Parathyroid adenoma (tissue), 2 donors: Measurements from ENCODE around the gene ADAMTSL2.

ENCODE experiments used
- H2AFZ ChIP-seq: fragments of 300-600 bp; sonication (generic); one replicate; pipeline ENCODE4 v1.7.0; 2017; ENCODE audit warnings: antibody characterized with exemption, mild to moderate bottlenecking
- H3K27ac ChIP-seq: fragments of 300-600 bp; sonication (generic); one replicate; pipeline ENCODE4 v1.7.0; 2017
- H3K27me3 ChIP-seq: fragments of 300-600 bp; sonication (generic); one replicate; pipeline ENCODE4 v1.7.0; 2017; ENCODE audit warnings: low read length; ENCODE audit not compliant: control insufficient read depth, insufficient read depth
- H3K36me3 ChIP-seq: fragments of 300-600 bp; sonication (generic); one replicate; pipeline ENCODE4 v1.7.0; 2017; ENCODE audit warnings: low read length; ENCODE audit not compliant: control insufficient read depth, insufficient read depth
- H3K4me1 ChIP-seq: fragments of 300-600 bp; sonication (generic); one replicate; pipeline ENCODE4 v1.7.0; 2017; ENCODE audit warnings: control low read depth
- H3K4me2 ChIP-seq: fragments of 300-600 bp; sonication (generic); one replicate; pipeline ENCODE4 v1.7.0; 2017; ENCODE audit warnings: low read length
- H3K4me3 ChIP-seq: fragments of 300-600 bp; sonication (generic); one replicate; pipeline ENCODE4 v1.7.0; 2017; ENCODE audit warnings: low read depth, low read length
- H3K79me2 ChIP-seq: fragments of 300-600 bp; sonication (generic); one replicate; pipeline ENCODE4 v1.7.0; 2017; ENCODE audit warnings: control low read depth
- H3K9ac ChIP-seq: fragments of 300-600 bp; sonication (generic); one replicate; pipeline ENCODE4 v1.7.0; 2017; ENCODE audit warnings: mild to moderate bottlenecking
- H3K9me3 ChIP-seq: fragments of 300-600 bp; sonication (generic); one replicate; pipeline ENCODE4 v1.7.0; 2017; ENCODE audit warnings: low read length; ENCODE audit not compliant: control insufficient read depth
- CTCF ChIP-seq: fragments of 300-600 bp; sonication (generic); IDR thresholded peaks from one replicate; pipeline ENCODE4 v1.7.0; 2017; ENCODE audit warnings: antibody characterized with exemption, mild to moderate bottlenecking
- donor health status: primary hyperparathyroidism.

The ADAMTSL2 gene

GRCh38 chr9:133580419-133580738 is 45.9 kb downstream of the ADAMTSL2 start:
- Histone ChIP-seq H3K4me1 (no peaks in the 10 kb centered on the region), H3K36me3 (no peaks in the 10 kb centered on the region), H3K4me3 (no peak overlapping the region), H3K27ac (no peak overlapping the region), H3K4me2 (no peak overlapping the region), H3K9ac (no peak overlapping the region), H2AFZ (no peak overlapping the region), H3K9me3 (no peaks in the 10 kb centered on the region), H3K27me3 (peaks cover 15% of the 10 kb centered on the region), H3K79me2 (no peaks in the 10 kb centered on the region)
- TF ChIP-seq CTCF, result no peak

- Histone ChIP-seq H3K9me3 (no peaks in the 10 kb centered on the region), H3K36me3 (no peaks in the 10 kb centered on the region), H3K4me1 (no peaks in the 10 kb centered on the region), H3K27ac (no peak overlapping the region), H3K9ac (no peak overlapping the region), H3K4me3 (no peak overlapping the region), H3K27me3 (peaks cover 18% of the 10 kb centered on the region), H2AFZ (no peak overlapping the region), H3K4me2 (no peak overlapping the region), H3K79me2 (no peaks in the 10 kb centered on the region)
- TF ChIP-seq CTCF, result no peak
Measured at GRCh38 chr9:133581011-133581410, 46.5 kb downstream of the ADAMTSL2 start.

- no peak for TF ChIP-seq CTCF
- no peak overlapping the region for H2AFZ ChIP-seq
- H3K4me2 ChIP-seq, result no peak overlapping the region
- H3K27me3 ChIP-seq, result peaks cover 14% of the 10 kb centered on the region
- H3K4me1 ChIP-seq, result no peaks in the 10 kb centered on the region
- H3K9ac ChIP-seq, result no peak overlapping the region
- no peaks in the 10 kb centered on the region for H3K9me3 ChIP-seq
- no peaks in the 10 kb centered on the region for H3K36me3 ChIP-seq
- no peak overlapping the region for H3K27ac ChIP-seq
- no peaks in the 10 kb centered on the region for H3K79me2 ChIP-seq
- no peak overlapping the region for H3K4me3 ChIP-seq
Measured at GRCh38 chr9:133581513-133582343, 47.2 kb downstream of the ADAMTSL2 start.

- Histone ChIP-seq H3K4me2 (no peak overlapping the region), H3K4me1 (no peaks in the 10 kb centered on the region), H3K27me3 (peaks cover 14% of the 10 kb centered on the region), H3K79me2 (no peaks in the 10 kb centered on the region), H3K36me3 (no peaks in the 10 kb centered on the region), H2AFZ (no peak overlapping the region), H3K9me3 (no peaks in the 10 kb centered on the region), H3K9ac (no peak overlapping the region), H3K27ac (no peak overlapping the region), H3K4me3 (no peak overlapping the region)
- no peak for TF ChIP-seq CTCF
Measured at GRCh38 chr9:133582501-133583045, 48.1 kb downstream of the ADAMTSL2 start.

- Histone ChIP-seq H3K4me3 (no peak overlapping the region), H2AFZ (no peak overlapping the region), H3K27ac (no peak overlapping the region), H3K9ac (no peak overlapping the region), H3K9me3 (no peaks in the 10 kb centered on the region), H3K27me3 (peaks cover 14% of the 10 kb centered on the region), H3K4me2 (no peak overlapping the region), H3K79me2 (no peaks in the 10 kb centered on the region), H3K4me1 (no peaks in the 10 kb centered on the region), H3K36me3 (no peaks in the 10 kb centered on the region)
- TF ChIP-seq CTCF, result no peak
Measured at GRCh38 chr9:133583111-133583510, 48.6 kb downstream of the ADAMTSL2 start.
